CD14-positive monocyte (primary cell): ENCODE measurements around the gene BCL2L11. TPM values are rescaled to one million over a fixed set of nuclear protein-coding genes. Genes with fewer than 3 reads are reported as not detected.
"Not testable (repeated sequence)": the region's sequence is repeated elsewhere in the genome, so short reads cannot be mapped to it uniquely, and the experiment has no call there.

Experiments used
- DNase-seq, 3 donors: peaks; one replicate each; pipeline ENCODE4 v3.0.0-alpha.2; 2011 to 2022
- H2AFZ ChIP-seq: 2 replicates; pipeline ENCODE4 v1.6.0; 2012; ENCODE audit warnings: mild to moderate bottlenecking, low read depth, low read length, inconsistent platforms; ENCODE audit not compliant: insufficient read depth, poor library complexity, severe bottlenecking
- H3K27ac ChIP-seq, 2 donors: 1 replicate in 1 of 2; 2 replicates in 1 of 2; pipeline ENCODE4 v1.5.1; 2012 to 2013; ENCODE audit warnings: low read length in 2 of 2, control low read depth in 1 of 2, inconsistent platforms in 1 of 2, low read depth in 1 of 2, mild to moderate bottlenecking in 1 of 2
- H3K27me3 ChIP-seq, 2 donors: one replicate each; pipeline versions ENCODE4 v1.6.0 to v1.6.1; 2011 to 2013; ENCODE audit warnings: low read length in 2 of 2; ENCODE audit not compliant: control insufficient read depth in 2 of 2, insufficient read depth in 2 of 2
- H3K36me3 ChIP-seq, 2 donors: replicated peaks in 1 of 2; 1 replicate in 1 of 2; 2 replicates in 1 of 2; pipeline versions ENCODE4 v1.5.1 to v1.6.1; 2012 to 2013; ENCODE audit warnings: low read length in 2 of 2, control low read depth in 1 of 2, inconsistent platforms in 1 of 2, mild to moderate bottlenecking in 1 of 2; ENCODE audit not compliant: insufficient read depth in 2 of 2, control insufficient read depth in 1 of 2
- H3K4me1 ChIP-seq, 2 donors: 1 replicate in 1 of 2; 2 replicates in 1 of 2; pipeline versions ENCODE4 v1.5.1 to v1.6.1; 2012 to 2013; ENCODE audit warnings: low read length in 2 of 2, control low read depth in 1 of 2, inconsistent platforms in 1 of 2, mild to moderate bottlenecking in 1 of 2, moderate library complexity in 1 of 2; ENCODE audit not compliant: insufficient read depth in 2 of 2, control insufficient read depth in 1 of 2
- H3K4me2 ChIP-seq: replicated peaks from 2 replicates; pipeline ENCODE3; 2012; ENCODE audit warnings: low read length, moderate library complexity, mild to moderate bottlenecking; ENCODE audit not compliant: poor library complexity, severe bottlenecking; ENCODE audit errors: extremely low read depth
- H3K4me3 ChIP-seq, 3 experiments: fragments of 200-600 bp in 1 of 3; sonication (generic) in 1 of 3; replicated peaks in 1 of 3; 1 replicate in 2 of 3; 2 replicates in 1 of 3; pipeline ENCODE4 v1.5.1; 2011 to 2013; ENCODE audit warnings: low read length in 3 of 3, mild to moderate bottlenecking in 3 of 3, control low read depth in 2 of 3, low read depth in 2 of 3, inconsistent platforms in 1 of 3, moderate library complexity in 1 of 3
- H3K79me2 ChIP-seq: 2 replicates; pipeline ENCODE4 v1.6.0; 2012; ENCODE audit warnings: mild to moderate bottlenecking, control low read depth, inconsistent platforms, low read length, moderate library complexity; ENCODE audit not compliant: insufficient read depth
- H3K9ac ChIP-seq: 2 replicates; pipeline ENCODE4 v1.6.0; 2017; ENCODE audit warnings: low read length, mild to moderate bottlenecking; ENCODE audit not compliant: insufficient read depth, poor library complexity, severe bottlenecking
- H3K9me3 ChIP-seq, 2 donors: replicated peaks in 1 of 2; 1 replicate in 1 of 2; 2 replicates in 1 of 2; pipeline versions ENCODE4 v1.5.1 to v1.6.1; 2012 to 2013; ENCODE audit warnings: low read length in 2 of 2, control low read depth in 1 of 2; ENCODE audit not compliant: control insufficient read depth in 1 of 2, insufficient read depth in 1 of 2
- H4K20me1 ChIP-seq: 2 replicates; pipeline ENCODE4 v1.6.0; 2012; ENCODE audit warnings: mild to moderate bottlenecking, low read length, control low read depth, moderate library complexity; ENCODE audit not compliant: insufficient read depth
- H3K27ac Mint-ChIP-seq, 7 donors: one replicate each; pipeline ENCODE4 v1.8.0; 2020; ENCODE audit warnings: mild to moderate bottlenecking in 7 of 7, mixed read lengths in 7 of 7, moderate library complexity in 6 of 7, inconsistent platforms in 2 of 7
- H3K27me3 Mint-ChIP-seq, 3 donors: one replicate each; pipeline ENCODE4 v1.8.0; 2021 to 2022; ENCODE audit warnings: low read depth in 3 of 3, mild to moderate bottlenecking in 3 of 3, mixed read lengths in 3 of 3, moderate library complexity in 3 of 3, inconsistent platforms in 1 of 3
- H3K36me3 Mint-ChIP-seq, 2 donors: one replicate each; pipeline ENCODE4 v1.8.0; 2020; ENCODE audit warnings: mixed read lengths in 2 of 2, inconsistent platforms in 1 of 2, mild to moderate bottlenecking in 1 of 2
- H3K4me1 Mint-ChIP-seq: one replicate; pipeline ENCODE4 v1.8.0; 2020; ENCODE audit warnings: mild to moderate bottlenecking, mixed read lengths
- H3K4me3 Mint-ChIP-seq, 2 donors: one replicate each; pipeline ENCODE4 v1.8.0; 2020; ENCODE audit warnings: mild to moderate bottlenecking in 2 of 2, mixed read lengths in 2 of 2, moderate library complexity in 1 of 2
- H3K9me3 Mint-ChIP-seq, 7 donors: one replicate each; pipeline ENCODE4 v1.8.0; 2020 to 2022; ENCODE audit warnings: mixed read lengths in 7 of 7, mild to moderate bottlenecking in 6 of 7, moderate library complexity in 6 of 7, inconsistent platforms in 2 of 7
- WGBS: methylation state at CpG from one replicate; pipeline ENCODE4 v1.1.5; 2013; ENCODE audit warnings: missing lambda C conversion rate; ENCODE audit not compliant: insufficient coverage; 5-methylcytosine and 5-hydroxymethylcytosine counted together
- intact Hi-C, 2 donors: fragments of 100-400 bp; cut with micrococcal nuclease; formaldehyde crosslinking; loops; one replicate each; pipeline versions ENCODE4 v1.15.0 to v1.15.1; 2023
- polyA plus RNA-seq, 3 donors: library from polyadenylated mRNA; depleted of rRNA in 1 of 3; unstranded in 2 of 3; stranded (reverse) in 1 of 3; fragments of 300-500 nt in 2 of 3; fragments of >200 nt in 1 of 3; fragmentation: Illumina TruSeq in 2 of 3; gene quantifications; 1 replicate in 2 of 3; 2 replicates in 1 of 3; pipeline ENCODE4 v1.2.3, GENCODE V29; 2012 to 2021
- TF ChIP-seq, protein P1 (sequence below): fragments of 200-600 bp; IDR thresholded peaks from one replicate; pipeline ENCODE4 v1.8.0; 2022; ENCODE audit warnings: antibody characterized with exemption, mild to moderate bottlenecking

The BCL2L11 gene
- polyA plus RNA-seq, 3 donors, result 8.8 to 27.6 (median 20.4) TPM

DNA sequence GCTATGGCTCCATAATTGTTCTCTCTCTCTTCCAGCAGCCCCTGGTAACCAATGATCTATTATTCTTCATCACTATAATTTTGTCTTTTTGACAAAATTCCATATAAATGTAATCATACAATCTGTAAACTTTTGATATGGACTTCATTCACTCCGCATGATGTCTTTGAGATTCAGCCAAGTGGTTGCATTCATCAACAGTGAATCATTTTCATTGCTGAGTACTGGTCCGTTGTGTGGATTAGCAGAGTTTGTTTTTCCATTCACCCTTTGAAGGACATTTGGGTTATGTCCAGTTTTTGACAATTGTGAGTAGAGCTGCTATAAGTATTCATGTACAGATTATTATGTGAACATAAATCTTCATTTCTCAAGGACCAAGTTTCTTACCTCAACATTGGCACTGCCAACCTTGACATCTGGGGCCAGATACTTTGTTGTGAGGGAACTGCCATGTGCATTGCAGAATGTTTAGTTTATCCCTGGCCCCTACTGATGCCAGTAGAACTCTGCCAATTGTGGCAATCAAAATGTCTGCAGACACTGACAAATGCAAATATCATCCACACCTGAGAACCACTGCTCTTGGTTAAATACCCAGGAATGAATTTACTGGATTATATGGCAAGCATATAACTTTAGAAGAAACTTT is 48.4 kb upstream of the BCL2L11 start:
- Histone ChIP-seq H3K27me3 (no peaks in the 10 kb centered on the region), H3K9ac (no peak overlapping the region), H4K20me1 (no peaks in the 10 kb centered on the region), H3K9me3 (peaks cover 5 to 12% of the 10 kb centered on the region in 2 donors), H3K4me3 (no peak overlapping the region), H3K79me2 (no peaks in the 10 kb centered on the region), H3K36me3 (no peaks in the 10 kb centered on the region), H3K27ac (no peak overlapping the region), H2AFZ (no peak overlapping the region), H3K4me1 (peaks cover 9 to 10% of the 10 kb centered on the region in 2 donors), H3K4me2 (no peak overlapping the region)
- no CpG with 5 or more reads among the region's 2 CpGs for WGBS
- Mint-ChIP-seq H3K36me3 (no peaks in the 10 kb centered on the region), H3K27me3 (peaks cover 2 to 6% (median 4%) of the 10 kb centered on the region in 3 donors), H3K9me3 (peaks cover 11 to 24% (median 16%) of the 10 kb centered on the region in 7 donors), H3K27ac (no peak overlapping the region), H3K4me3 (no peak overlapping the region), H3K4me1 (peaks cover 7% of the 10 kb centered on the region)
- no peak for DNase-seq
- TF ChIP-seq, protein P1, sequence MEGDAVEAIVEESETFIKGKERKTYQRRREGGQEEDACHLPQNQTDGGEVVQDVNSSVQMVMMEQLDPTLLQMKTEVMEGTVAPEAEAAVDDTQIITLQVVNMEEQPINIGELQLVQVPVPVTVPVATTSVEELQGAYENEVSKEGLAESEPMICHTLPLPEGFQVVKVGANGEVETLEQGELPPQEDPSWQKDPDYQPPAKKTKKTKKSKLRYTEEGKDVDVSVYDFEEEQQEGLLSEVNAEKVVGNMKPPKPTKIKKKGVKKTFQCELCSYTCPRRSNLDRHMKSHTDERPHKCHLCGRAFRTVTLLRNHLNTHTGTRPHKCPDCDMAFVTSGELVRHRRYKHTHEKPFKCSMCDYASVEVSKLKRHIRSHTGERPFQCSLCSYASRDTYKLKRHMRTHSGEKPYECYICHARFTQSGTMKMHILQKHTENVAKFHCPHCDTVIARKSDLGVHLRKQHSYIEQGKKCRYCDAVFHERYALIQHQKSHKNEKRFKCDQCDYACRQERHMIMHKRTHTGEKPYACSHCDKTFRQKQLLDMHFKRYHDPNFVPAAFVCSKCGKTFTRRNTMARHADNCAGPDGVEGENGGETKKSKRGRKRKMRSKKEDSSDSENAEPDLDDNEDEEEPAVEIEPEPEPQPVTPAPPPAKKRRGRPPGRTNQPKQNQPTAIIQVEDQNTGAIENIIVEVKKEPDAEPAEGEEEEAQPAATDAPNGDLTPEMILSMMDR, result no peak
- intact Hi-C loops, result no loop called here

DNA sequence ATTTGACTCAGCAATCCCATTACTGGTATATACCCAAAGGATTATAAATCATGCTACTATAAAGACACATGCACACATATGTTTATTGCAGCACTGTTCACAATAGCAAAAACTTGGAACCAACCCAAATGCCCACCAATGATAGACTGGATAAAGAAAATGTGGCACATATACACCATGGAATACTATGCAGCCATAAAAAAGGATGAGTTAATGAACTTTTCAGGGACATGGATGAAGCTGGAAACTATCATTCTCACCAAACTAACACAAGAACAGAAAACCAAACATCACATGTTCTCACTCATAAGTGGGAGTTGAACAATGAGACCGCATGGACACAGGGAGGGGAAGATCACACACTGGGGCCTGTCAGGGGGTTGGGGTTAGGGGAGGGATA is 38.1 kb upstream of the BCL2L11 start:
- not testable (repeated sequence) for H3K27me3 Mint-ChIP-seq, H3K79me2 ChIP-seq
- WGBS, result no CpG with 5 or more reads among the region's 1 CpG

More for the DNA sequence above, 38.1 kb upstream of the BCL2L11 start:
- H3K4me2 ChIP-seq, H3K27me3 ChIP-seq, H3K9me3 Mint-ChIP-seq, H3K27ac Mint-ChIP-seq, H3K9me3 ChIP-seq, H3K4me3 Mint-ChIP-seq, H3K4me3 ChIP-seq, DNase-seq, H3K36me3 Mint-ChIP-seq, H4K20me1 ChIP-seq, H3K27ac ChIP-seq, H3K9ac ChIP-seq, H2AFZ ChIP-seq, intact Hi-C loops, H3K36me3 ChIP-seq: not testable (repeated sequence)
- peaks cover 20% of the 10 kb centered on the region for H3K4me1 Mint-ChIP-seq
- peaks cover 15 to 18% of the 10 kb centered on the region in 2 donors for H3K4me1 ChIP-seq
